Gastrocnemius medialis (tissue), 4 donors: ENCODE results near the gene GIMAP6.
"Not testable (repeated sequence)": the region's sequence is repeated elsewhere in the genome, so short reads cannot be mapped to it uniquely, and the experiment has no call there.

Source experiments
- CTCF ChIP-seq, 5 experiments: fragments of 450-650 bp in 3 of 5; fragments of 200-600 bp in 2 of 5; sonication (generic) in 2 of 5; IDR thresholded peaks in 4 of 5; conservative IDR thresholded peaks in 1 of 5; 1 replicate in 4 of 5; 2 replicates in 1 of 5; pipeline ENCODE4 v1.5.1; 2016 to 2019; ENCODE audit warnings: antibody characterized with exemption in 5 of 5, mild to moderate bottlenecking in 3 of 5, moderate library complexity in 3 of 5
- POLR2A ChIP-seq, 2 donors: fragments of 450-650 bp; IDR thresholded peaks; one replicate each; pipeline ENCODE4 v1.6.1; 2017; ENCODE audit warnings: antibody characterized with exemption in 2 of 2, mild to moderate bottlenecking in 2 of 2, moderate library complexity in 2 of 2

DNA sequence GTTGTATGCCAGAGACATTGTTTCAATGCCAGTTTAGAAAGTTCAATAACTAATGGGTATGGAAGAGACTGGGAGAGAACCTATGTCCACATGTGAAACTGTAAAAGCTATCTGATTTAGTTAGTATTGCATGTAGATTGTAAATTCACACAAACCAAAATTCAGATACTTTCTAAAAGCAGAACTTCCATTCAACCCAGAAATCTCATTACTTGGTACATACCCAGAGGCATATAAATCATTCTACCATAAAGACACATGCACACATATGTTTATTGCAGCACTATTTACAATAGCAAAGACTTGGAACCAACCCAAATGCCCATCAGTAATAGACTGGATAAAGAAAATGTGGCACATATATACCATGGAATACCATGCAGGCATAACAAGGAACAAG, 30.6 kb upstream of the GIMAP6 start:
- TF ChIP-seq CTCF (IDR thresholded peaks at IDR 0.05 in 4 of 5, conservative IDR thresholded peaks at IDR 0.05 in 1 of 5); POLR2A (IDR thresholded peaks at IDR 0.05): not testable (repeated sequence)
